Caco-2 (cell line): ENCODE measurements around the gene DSCAM. TPM values are rescaled to one million over a fixed set of nuclear protein-coding genes. Genes with fewer than 3 reads are reported as not detected.
"Not testable (repeated sequence)": the region's sequence is repeated elsewhere in the genome, so short reads cannot be mapped to it uniquely, and the experiment has no call there.

ENCODE experiments used
- BruUV-seq: library from RNA; stranded (reverse); fragments of 400-500 nt; replicated peaks from 2 replicates; lab custom pipeline; 2021; lab: Mats Ljungman, UMichigan
- CTCF ChIA-PET: fragments of 300-600 bp; sonication (Branson Sonifier 250); formaldehyde crosslinking; loops from one replicate; lab custom pipeline; 2022; ENCODE audit warnings: antibody characterized with exemption; lab: Charles Lee
- POLR2A ChIA-PET: fragments of 300-600 bp; sonication (Branson Sonifier 250); formaldehyde crosslinking; loops from one replicate; lab custom pipeline; 2022; ENCODE audit warnings: antibody characterized with exemption; lab: Charles Lee
- DNase-seq, 2 experiments: peaks; one replicate each; pipeline versions ENCODE4 v3.0.0 to v3.0.0-alpha.2; 2020 to 2022
- H3K27me3 ChIP-seq: replicated peaks from 2 replicates; pipeline ENCODE4 v1.6.0; 2011; ENCODE audit warnings: low read length; ENCODE audit not compliant: control insufficient read depth, insufficient read depth
- H3K36me3 ChIP-seq: 2 replicates; pipeline ENCODE4 v1.5.1; 2011; ENCODE audit warnings: low read length; ENCODE audit not compliant: control insufficient read depth, insufficient read depth
- H3K4me1 ChIP-seq: fragments of 250-450 bp; sonication (Bioruptor Pico); 2 replicates; pipeline ENCODE4 v1.5.1; 2020; ENCODE audit warnings: mild to moderate bottlenecking
- H3K4me3 ChIP-seq: 2 replicates; pipeline ENCODE4 v1.5.1; 2011; ENCODE audit warnings: low read depth, mild to moderate bottlenecking, control low read depth, low read length
- H3K9me3 ChIP-seq: fragments of 250-450 bp; sonication (Bioruptor Pico); 2 replicates; pipeline ENCODE4 v1.5.1; 2020; ENCODE audit warnings: mild to moderate bottlenecking, moderate library complexity
- H3K27ac Mint-ChIP-seq: one replicate; pipeline ENCODE4 v1.8.0; 2022; ENCODE audit warnings: mixed read lengths; ENCODE audit not compliant: unreplicated experiment
- H3K27me3 Mint-ChIP-seq: one replicate; pipeline ENCODE4 v1.8.0; 2022; ENCODE audit warnings: mixed read lengths; ENCODE audit not compliant: insufficient read depth, unreplicated experiment
- H3K36me3 Mint-ChIP-seq: one replicate; pipeline ENCODE4 v1.8.0; 2022; ENCODE audit warnings: mild to moderate bottlenecking, mixed read lengths; ENCODE audit not compliant: insufficient read depth, unreplicated experiment
- H3K4me1 Mint-ChIP-seq: one replicate; pipeline ENCODE4 v1.8.0; 2022; ENCODE audit warnings: low read depth, mixed read lengths; ENCODE audit not compliant: unreplicated experiment
- H3K4me3 Mint-ChIP-seq: one replicate; pipeline ENCODE4 v1.8.0; 2022; ENCODE audit warnings: mild to moderate bottlenecking, moderate library complexity, mixed read lengths; ENCODE audit not compliant: unreplicated experiment
- H3K9me3 Mint-ChIP-seq: one replicate; pipeline ENCODE4 v1.8.0; 2022; ENCODE audit warnings: mixed read lengths; ENCODE audit not compliant: unreplicated experiment
- CTCF ChIP-seq, 2 experiments: fragments of 200-600 bp in 1 of 2; IDR thresholded peaks; 1 replicate in 1 of 2; 2 replicates in 1 of 2; pipeline versions ENCODE4 v1.5.1 to v1.8.0; 2011 to 2022; ENCODE audit warnings: antibody characterized with exemption in 1 of 2, control low read depth in 1 of 2, inconsistent platforms in 1 of 2, low read depth in 1 of 2, low read length in 1 of 2, mild to moderate bottlenecking in 1 of 2, moderate library complexity in 1 of 2; ENCODE audit not compliant: insufficient read depth in 1 of 2, severe bottlenecking in 1 of 2, unreplicated experiment in 1 of 2
- intact Hi-C: fragments of 100-400 bp; cut with micrococcal nuclease; formaldehyde crosslinking; loops from one replicate; pipeline ENCODE4 v1.10.0; 2022; ENCODE audit not compliant: unreplicated experiment
- total RNA-seq: library from RNA; stranded (reverse); gene quantifications from 2 replicates; pipeline ENCODE4 v1.2.3, GENCODE V29; 2022

The DSCAM gene
- total RNA-seq, 1 experiment from 2014 or later: not detected

GRCh38 chr21:40445349-40445921 is 401.5 kb downstream of the DSCAM start:
- intact Hi-C loops: no loop called here
- DNase-seq: no peak
- POLR2A ChIA-PET: no interaction called here
- H3K4me1 Mint-ChIP-seq: no peaks in the 10 kb centered on the region
- no TSS peak for BruUV-seq
- H3K4me1 ChIP-seq: no peaks in the 10 kb centered on the region
- H3K36me3 Mint-ChIP-seq: no peaks in the 10 kb centered on the region
- no peaks in the 10 kb centered on the region for H3K27me3 Mint-ChIP-seq
- H3K27ac Mint-ChIP-seq: no peak overlapping the region
- TF ChIP-seq CTCF (IDR thresholded peaks at IDR 0.05; ENCODE audit: insufficient read depth in 1 of 2, low read depth in 1 of 2, low read length in 1 of 2, severe bottlenecking in 1 of 2, unreplicated experiment in 1 of 2): no peak
- H3K36me3 ChIP-seq: no peaks in the 10 kb centered on the region
- no peaks in the 10 kb centered on the region for H3K9me3 Mint-ChIP-seq
- H3K4me3 Mint-ChIP-seq: no peak overlapping the region
- no peak overlapping the region for H3K4me3 ChIP-seq
- CTCF ChIA-PET: no interaction called here
- H3K9me3 ChIP-seq: no peaks in the 10 kb centered on the region
- H3K27me3 ChIP-seq: no peaks in the 10 kb centered on the region

- H3K4me3 ChIP-seq, BruUV-seq, DNase-seq, H3K36me3 ChIP-seq, H3K27me3 ChIP-seq, CTCF ChIA-PET, H3K36me3 Mint-ChIP-seq, H3K27me3 Mint-ChIP-seq, H3K4me3 Mint-ChIP-seq, H3K4me1 Mint-ChIP-seq, H3K27ac Mint-ChIP-seq, H3K4me1 ChIP-seq, H3K9me3 Mint-ChIP-seq, POLR2A ChIA-PET, intact Hi-C loops, H3K9me3 ChIP-seq: not testable (repeated sequence)
Observed at GRCh38 chr21:40439581-40439980, 407.4 kb downstream of the DSCAM start.

- Histone ChIP-seq H3K4me1 (no peaks in the 10 kb centered on the region), H3K9me3 (no peaks in the 10 kb centered on the region), H3K36me3 (no peaks in the 10 kb centered on the region), H3K27me3 (no peaks in the 10 kb centered on the region), H3K4me3 (no peak overlapping the region)
- Mint-ChIP-seq H3K27ac (no peak overlapping the region), H3K4me1 (no peaks in the 10 kb centered on the region), H3K9me3 (no peaks in the 10 kb centered on the region), H3K36me3 (no peaks in the 10 kb centered on the region), H3K27me3 (peaks cover 2% of the 10 kb centered on the region), H3K4me3 (no peak overlapping the region)
- CTCF ChIA-PET: no interaction called here
- DNase-seq: no peak
- TF ChIP-seq CTCF (IDR thresholded peaks at IDR 0.05; ENCODE audit: insufficient read depth in 1 of 2, low read depth in 1 of 2, low read length in 1 of 2, severe bottlenecking in 1 of 2, unreplicated experiment in 1 of 2): no peak
- intact Hi-C loops: no loop called here
- BruUV-seq: no TSS peak
- POLR2A ChIA-PET: no interaction called here
Observed at GRCh38 chr21:40438616-40439015, 408.3 kb downstream of the DSCAM start.

DNA sequence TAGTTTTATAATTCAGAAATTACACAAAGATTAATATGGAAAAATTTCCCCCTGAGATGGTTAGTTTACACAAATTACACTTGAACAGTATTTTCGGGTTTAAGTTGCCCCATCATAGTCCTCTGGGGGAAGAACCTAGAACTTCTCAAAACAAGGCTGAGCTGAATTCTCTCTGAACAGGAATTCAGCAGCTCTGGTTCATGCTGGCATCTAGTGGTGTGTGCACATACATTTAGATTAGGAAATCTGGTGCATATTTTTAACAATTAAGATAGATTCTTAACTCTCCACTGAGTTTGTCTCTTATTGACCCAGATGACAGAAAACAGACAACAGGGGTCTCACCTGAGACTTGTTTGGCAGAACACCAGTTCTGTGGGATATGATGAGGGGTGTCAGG is 410.7 kb downstream of the DSCAM start:
- no peaks in the 10 kb centered on the region for H3K36me3 Mint-ChIP-seq
- H3K27ac Mint-ChIP-seq: no peak overlapping the region

More for the DNA sequence above, 410.7 kb downstream of the DSCAM start:
- Mint-ChIP-seq H3K4me1 (no peaks in the 10 kb centered on the region), H3K27me3 (peaks cover 3% of the 10 kb centered on the region), H3K9me3 (no peaks in the 10 kb centered on the region), H3K4me3 (no peak overlapping the region)
- CTCF ChIA-PET: no interaction called here
- intact Hi-C loops: no loop called here
- no peak overlapping the region for H3K4me3 ChIP-seq
- no peaks in the 10 kb centered on the region for H3K9me3 ChIP-seq
- no peaks in the 10 kb centered on the region for H3K4me1 ChIP-seq
- no peak for TF ChIP-seq CTCF (IDR thresholded peaks at IDR 0.05; ENCODE audit: insufficient read depth in 1 of 2, low read depth in 1 of 2, low read length in 1 of 2, severe bottlenecking in 1 of 2, unreplicated experiment in 1 of 2)
- H3K36me3 ChIP-seq: no peaks in the 10 kb centered on the region
- POLR2A ChIA-PET: no interaction called here
- H3K27me3 ChIP-seq: no peaks in the 10 kb centered on the region
- no TSS peak for BruUV-seq
- DNase-seq: no peak
